HL-60 (cell line): ENCODE measurements around the gene GRIN2B.

Experiments
- CTCF ChIP-seq: IDR thresholded peaks from one replicate; pipeline ENCODE4 v1.5.1; 2011; ENCODE audit warnings: low read length, control low read depth, inconsistent platforms; ENCODE audit not compliant: insufficient read depth
- GABPA ChIP-seq: IDR thresholded peaks from 2 replicates; pipeline ENCODE4 v1.6.1; 2012; ENCODE audit warnings: low read depth
- POLR2AphosphoS5 ChIP-seq: IDR thresholded peaks from 2 replicates; pipeline ENCODE4 v1.6.1; 2012; ENCODE audit warnings: low read depth
- REST ChIP-seq: IDR thresholded peaks from 2 replicates; pipeline ENCODE4 v1.6.1; 2012; ENCODE audit warnings: low read depth; ENCODE audit not compliant: insufficient replicate concordance
- SPI1 ChIP-seq: IDR thresholded peaks from 2 replicates; pipeline ENCODE4 v1.6.1; 2012; ENCODE audit warnings: low read depth, mild to moderate bottlenecking, borderline replicate concordance

GRCh38 chr12:13937735-13938134, 43.7 kb downstream of the GRIN2B start:
- no peak for TF ChIP-seq CTCF
- no peak for TF ChIP-seq POLR2AphosphoS5
- TF ChIP-seq REST, result no peak
- no peak for TF ChIP-seq GABPA
- TF ChIP-seq SPI1, result no peak
